IMR-90 (cell line): ENCODE data around the gene NUP210L. TPM values are rescaled to one million over a fixed set of nuclear protein-coding genes. Genes with fewer than 3 reads are reported as not detected.

Experiments used
- ATAC-seq: fragments of 200-7000 bp; cut with Tn5 transposase; 2 replicates; pipeline ENCODE4 v1.9.1; 2020; ENCODE audit warnings: low read depth, mild to moderate bottlenecking, moderate library complexity
- BruUV-seq: library from RNA; stranded (reverse); fragments of 400-500 nt; replicated peaks from 2 replicates; lab custom pipeline; 2021; lab: Mats Ljungman, UMichigan
- CTCF ChIA-PET: fragments of 300-600 bp; formaldehyde crosslinking; extraction: SDS; loops from one replicate; lab custom pipeline; 2021; ENCODE audit warnings: antibody characterized with exemption; lab: Yijun Ruan, JAX
- POLR2A ChIA-PET: fragments of 300-600 bp; sonication (Branson Sonifier 250); formaldehyde crosslinking; loops from one replicate; lab custom pipeline; 2022; ENCODE audit warnings: antibody characterized with exemption; ENCODE audit not compliant: unreplicated experiment; lab: Charles Lee
- DNase-seq: peaks from one replicate; pipeline ENCODE4 v3.0.0; 2013
- H2AFZ ChIP-seq: replicated peaks from 2 replicates; pipeline ENCODE3; 2013; ENCODE audit warnings: low read length, mild to moderate bottlenecking; ENCODE audit not compliant: poor library complexity
- H2AK5ac ChIP-seq: 2 replicates; pipeline ENCODE4 v1.6.1; 2013; ENCODE audit warnings: low read depth, low read length, inconsistent platforms
- H2AK9ac ChIP-seq: replicated peaks from 2 replicates; pipeline ENCODE3; 2013; ENCODE audit warnings: mild to moderate bottlenecking, low read depth, low read length, moderate library complexity; ENCODE audit not compliant: poor library complexity
- H2BK120ac ChIP-seq: 2 replicates; pipeline ENCODE4 v1.6.1; 2013; ENCODE audit warnings: low read depth, low read length, inconsistent platforms
- H2BK15ac ChIP-seq: 3 replicates; pipeline ENCODE4 v1.6.1; 2013; ENCODE audit warnings: low read depth, low read length, inconsistent platforms
- H2BK20ac ChIP-seq: 2 replicates; pipeline ENCODE4 v1.6.1; 2013; ENCODE audit warnings: low read depth, mild to moderate bottlenecking, inconsistent platforms, low read length, moderate library complexity
- H2BK5ac ChIP-seq: 2 replicates; pipeline ENCODE4 v1.6.1; 2013; ENCODE audit warnings: mild to moderate bottlenecking, low read depth, low read length, inconsistent platforms; ENCODE audit not compliant: poor library complexity, severe bottlenecking
- H3K14ac ChIP-seq: replicated peaks from 2 replicates; pipeline ENCODE4 v1.6.1; 2013; ENCODE audit warnings: low read depth, low read length, inconsistent platforms
- H3K18ac ChIP-seq: 2 replicates; pipeline ENCODE4 v1.6.1; 2013; ENCODE audit warnings: low read depth, low read length, control low read depth
- H3K23ac ChIP-seq: 2 replicates; pipeline ENCODE4 v1.6.1; 2013; ENCODE audit warnings: low read depth, low read length, inconsistent platforms
- H3K27ac ChIP-seq: 2 replicates; pipeline ENCODE4 v1.5.1; 2013; ENCODE audit warnings: mild to moderate bottlenecking, control low read depth, low read length; ENCODE audit not compliant: insufficient read depth
- H3K27me3 ChIP-seq: 2 replicates; pipeline ENCODE4 v1.6.1; 2013; ENCODE audit warnings: low read length; ENCODE audit not compliant: control insufficient read depth, insufficient read depth
- H3K36me3 ChIP-seq: 2 replicates; pipeline ENCODE4 v1.6.1; 2013; ENCODE audit warnings: low read length, mixed read lengths; ENCODE audit not compliant: control insufficient read depth, insufficient read depth
- H3K4ac ChIP-seq: 2 replicates; pipeline ENCODE4 v1.6.1; 2013; ENCODE audit warnings: low read depth, low read length, inconsistent platforms
- H3K4me1 ChIP-seq: 2 replicates; pipeline ENCODE4 v1.6.1; 2013; ENCODE audit warnings: low read length, mixed read lengths; ENCODE audit not compliant: control insufficient read depth, insufficient read depth
- H3K4me2 ChIP-seq: 2 replicates; pipeline ENCODE4 v1.6.1; 2013; ENCODE audit warnings: low read depth, mild to moderate bottlenecking, control low read depth, low read length, moderate library complexity
- H3K4me3 ChIP-seq: 2 replicates; pipeline ENCODE4 v1.5.1; 2013; ENCODE audit warnings: low read depth, mild to moderate bottlenecking, control low read depth, low read length, moderate library complexity; ENCODE audit not compliant: insufficient read depth
- H3K56ac ChIP-seq: 2 replicates; pipeline ENCODE4 v1.6.1; 2013; ENCODE audit warnings: low read length, inconsistent platforms; ENCODE audit not compliant: insufficient read depth; ENCODE audit errors: extremely low read depth
- H3K79me1 ChIP-seq, 2 experiments: 2 replicates each; pipeline ENCODE4 v1.6.1; 2013; ENCODE audit warnings: low read length in 2 of 2, inconsistent platforms in 1 of 2, low read depth in 1 of 2
- H3K9ac ChIP-seq: 2 replicates; pipeline ENCODE4 v1.6.1; 2013; ENCODE audit warnings: low read depth, low read length, control low read depth
- H3K9me1 ChIP-seq: 2 replicates; pipeline ENCODE4 v1.6.1; 2013; ENCODE audit warnings: low read length, inconsistent platforms; ENCODE audit not compliant: insufficient read depth
- H3K9me3 ChIP-seq: 2 replicates; pipeline ENCODE4 v1.6.1; 2013; ENCODE audit warnings: low read length; ENCODE audit not compliant: control insufficient read depth, insufficient read depth
- H4K20me1 ChIP-seq: 2 replicates; pipeline ENCODE4 v1.6.1; 2013; ENCODE audit warnings: low read length, inconsistent platforms; ENCODE audit not compliant: insufficient read depth
- H4K5ac ChIP-seq: 2 replicates; pipeline ENCODE4 v1.6.1; 2013; ENCODE audit warnings: mild to moderate bottlenecking, low read depth, low read length, control low read depth
- H4K8ac ChIP-seq, 2 experiments: 2 replicates each; pipeline ENCODE4 v1.6.1; 2013; ENCODE audit warnings: low read depth in 2 of 2, low read length in 2 of 2, control low read depth in 1 of 2, inconsistent platforms in 1 of 2
- H4K91ac ChIP-seq: 2 replicates; pipeline ENCODE4 v1.6.1; 2013; ENCODE audit warnings: low read depth, low read length, inconsistent platforms; ENCODE audit not compliant: insufficient read depth
- BHLHE40 ChIP-seq: fragments of 150-350 bp; IDR thresholded peaks from 2 replicates; pipeline ENCODE4 v1.6.1; 2016; ENCODE audit warnings: mild to moderate bottlenecking, low read depth, low read length
- CHD1 ChIP-seq: IDR thresholded peaks from 2 replicates; pipeline ENCODE4 v1.6.1; 2012; ENCODE audit warnings: low read depth, low read length, improper control_type of control experiment
- FOS ChIP-seq: fragments of 150-350 bp; IDR thresholded peaks from 2 replicates; pipeline ENCODE4 v1.6.1; 2016; ENCODE audit warnings: low read depth, low read length
- MAZ ChIP-seq: IDR thresholded peaks from 2 replicates; pipeline ENCODE4 v1.6.1; 2012; ENCODE audit warnings: low read depth, mild to moderate bottlenecking, low read length, improper control_type of control experiment, moderate library complexity, borderline replicate concordance
- RAD21 ChIP-seq: IDR thresholded peaks from 2 replicates; pipeline ENCODE4 v1.6.1; 2012; ENCODE audit warnings: low read length, improper control_type of control experiment
- RCOR1 ChIP-seq: IDR thresholded peaks from 2 replicates; pipeline ENCODE4 v1.6.1; 2012; ENCODE audit warnings: mild to moderate bottlenecking, low read length, improper control_type of control experiment; ENCODE audit not compliant: insufficient replicate concordance
- SMC3 ChIP-seq: fragments of 150-350 bp; IDR thresholded peaks from 2 replicates; pipeline ENCODE4 v1.6.1; 2016; ENCODE audit warnings: low read depth, mild to moderate bottlenecking, antibody characterized with exemption, low read length, moderate library complexity
- USF2 ChIP-seq: fragments of 150-350 bp; IDR thresholded peaks from 2 replicates; pipeline ENCODE4 v1.6.1; 2017; ENCODE audit warnings: mild to moderate bottlenecking, antibody characterized with exemption, low read length, low read depth
- WGBS, 2 experiments: methylation state at CpG; one replicate each; pipeline versions ENCODE4 v1.1.5 to v1.1.7; 2013; ENCODE audit warnings: missing lambda C conversion rate in 2 of 2; ENCODE audit not compliant: insufficient read length in 1 of 2; ENCODE audit errors: extremely low coverage in 2 of 2; 5-methylcytosine and 5-hydroxymethylcytosine counted together
- dilution Hi-C: fragments of 300-500 bp; cut with HindIII; formaldehyde crosslinking; loops from one replicate; pipeline ENCODE4 v1.14.3; 2018; ENCODE audit warnings: low sequenced_read_pairs; ENCODE audit not compliant: unreplicated experiment
- in situ Hi-C: fragments of 300-500 bp; cut with MboI; formaldehyde crosslinking; loops from 3 replicates; pipeline ENCODE4 v1.14.3; 2019; ENCODE audit warnings: low sequenced_read_pairs, inconsistent platforms, mixed read lengths
- intact Hi-C: fragments of 100-400 bp; cut with micrococcal nuclease; formaldehyde crosslinking; loops from 2 replicates; pipeline ENCODE4 v1.10.0; 2022
- polyA plus RNA-seq, 3 experiments: library from polyadenylated mRNA; depleted of rRNA; stranded (reverse); fragments of >200 nt; gene quantifications; 2 replicates each; pipeline ENCODE4 v1.2.3, GENCODE V29; 2012; ENCODE audit warnings: low replicate concordance in 1 of 3
- total RNA-seq: library from RNA; depleted of rRNA; stranded (reverse); fragments of >200 nt; gene quantifications from 2 replicates; pipeline ENCODE4 v1.2.3, GENCODE V29; 2012
- TF ChIP-seq, protein P1 (sequence below): fragments of 150-350 bp; IDR thresholded peaks from 2 replicates; pipeline ENCODE4 v1.6.1; 2016; ENCODE audit warnings: low read depth, mild to moderate bottlenecking, low read length, moderate library complexity, borderline replicate concordance

NUP210L gene
- total and polyA plus RNA-seq, 2 of the 4 experiments (the other 2 are of a cell fraction), result under 0.01 to 0.02 TPM

DNA sequence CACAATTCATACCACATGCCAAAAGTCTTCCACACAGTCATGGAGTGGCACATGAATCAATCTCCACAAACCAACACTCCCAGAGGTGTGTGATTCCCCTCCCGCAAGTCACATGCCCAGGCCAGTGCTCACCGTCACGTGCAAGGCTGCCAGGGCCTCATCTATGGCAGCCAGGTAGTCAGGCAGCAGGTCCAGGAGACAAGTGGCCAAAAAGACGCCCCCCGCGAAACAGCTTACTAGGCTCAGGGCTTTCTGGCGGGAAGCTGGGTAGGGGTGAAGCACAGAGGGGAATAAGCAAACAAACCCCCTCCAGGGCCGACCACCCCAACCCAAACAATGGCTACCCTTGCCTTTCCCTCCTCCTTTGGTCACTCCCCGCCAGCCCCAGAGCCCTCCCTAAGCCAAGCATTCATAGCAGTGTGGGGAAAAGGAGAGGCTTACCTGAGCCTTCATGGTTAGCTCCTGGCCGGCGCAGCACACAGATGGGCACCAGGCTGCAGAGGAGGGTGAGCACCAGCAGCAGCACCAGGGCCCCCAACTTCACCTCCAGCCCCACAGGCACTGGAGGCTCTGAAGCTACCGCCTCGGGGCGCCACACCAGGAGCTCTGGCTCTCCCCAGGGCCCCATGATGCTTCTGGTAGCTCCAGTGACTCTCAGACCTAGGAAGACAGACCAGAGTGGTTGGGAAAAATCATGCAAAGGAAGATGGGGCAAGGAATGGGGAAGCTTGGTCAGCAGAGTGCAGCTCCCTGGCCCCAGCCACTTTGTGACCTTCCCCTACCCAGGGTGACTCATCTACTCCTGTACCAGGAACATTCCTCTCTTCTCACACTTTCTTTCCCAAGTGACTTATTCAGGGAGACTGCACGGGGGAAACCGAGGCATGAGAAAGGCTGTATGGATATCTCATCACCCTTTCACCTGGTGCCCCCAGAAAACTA, 192.5 kb downstream of the NUP210L start:
- peak overlapping the region; percentile 98 for H2AFZ ChIP-seq
- ATAC-seq, result no peak
- H3K9ac ChIP-seq, result peak overlapping the region; percentile 92
- H3K27ac ChIP-seq, result peak overlapping the region; percentile 92
- peaks cover 13% of the 10 kb centered on the region; the same call in 1 of the 2 replicates for H3K9me1 ChIP-seq
- H3K4ac ChIP-seq, result peak overlapping the region; percentile 96
- ChIA-PET POLR2A (no interaction called here), CTCF (interaction anchor here (0.6 to 2.1 kb wide), 4 partner anchors 13 to 118 kb away, joined by 3 to 10 read pairs (median 6); partner anchors contain the start of genes DENND4B and RAB13)
- BruUV-seq, result no TSS peak
- in situ Hi-C loops, result loop anchor here (25.0 kb wide), 1 partner anchor 425 kb away; the partner anchor contains the start of genes S100A3, S100A4, S100A5 and S100A6
- no peaks in the 10 kb centered on the region for H3K27me3 ChIP-seq
- peak overlapping the region; percentile 76 for H3K4me3 ChIP-seq
- peak overlapping the region; percentile 92 for H2BK5ac ChIP-seq
- peak overlapping the region; percentile 30; the same call in 1 of the 2 replicates for H2BK20ac ChIP-seq
- H3K79me1 ChIP-seq, result peaks cover 9 to 63% of the 10 kb centered on the region in 2 experiments
- peak overlapping the region; percentile 62; the same call in 1 of the 2 replicates for H3K56ac ChIP-seq
- peak overlapping the region; percentile 92 for H3K4me2 ChIP-seq
- peaks cover 13% of the 10 kb centered on the region; the same call in 1 of the 2 replicates for H3K36me3 ChIP-seq
- intact Hi-C loops, result loop anchor here (2.0 kb wide), 1 partner anchor 24 kb away; the partner anchor contains the start of gene RAB13
- peaks cover 7% of the 10 kb centered on the region for H3K4me1 ChIP-seq
- H2AK9ac ChIP-seq, result peak overlapping the region; percentile 99
- H2BK120ac ChIP-seq, result peak overlapping the region; percentile 72
- DNase-seq, result peak; percentile 60
- H4K5ac ChIP-seq, result peak overlapping the region; percentile 78
- peak overlapping the region; percentile 70 to 92; a peak in 3 of 4 replicates for H4K8ac ChIP-seq
- no peak overlapping the region for H2BK15ac ChIP-seq
- H4K91ac ChIP-seq, result peak overlapping the region; percentile 81
- H3K9me3 ChIP-seq, result no peaks in the 10 kb centered on the region
- 10% methylated on average over 2 of the region's 16 CpGs; no CpG with 5 or more reads in 1 of the 2 experiments for WGBS, 2 experiments
- H3K23ac ChIP-seq, result peak overlapping the region; percentile 98
- dilution Hi-C loops, result no loop called here
- peak overlapping the region; percentile 97 for H3K14ac ChIP-seq
- H3K18ac ChIP-seq, result peak overlapping the region; percentile 64
- peak overlapping the region; percentile 96 for H2AK5ac ChIP-seq
- peak; percentile 55; the same call in 1 of the 2 replicates for TF ChIP-seq USF2
- no peak for TF ChIP-seq CHD1
- no peak for TF ChIP-seq SMC3
- no peak for TF ChIP-seq RAD21
- peak; percentile 40; the same call in 1 of the 2 replicates for TF ChIP-seq FOS
- TF ChIP-seq, protein P1, sequence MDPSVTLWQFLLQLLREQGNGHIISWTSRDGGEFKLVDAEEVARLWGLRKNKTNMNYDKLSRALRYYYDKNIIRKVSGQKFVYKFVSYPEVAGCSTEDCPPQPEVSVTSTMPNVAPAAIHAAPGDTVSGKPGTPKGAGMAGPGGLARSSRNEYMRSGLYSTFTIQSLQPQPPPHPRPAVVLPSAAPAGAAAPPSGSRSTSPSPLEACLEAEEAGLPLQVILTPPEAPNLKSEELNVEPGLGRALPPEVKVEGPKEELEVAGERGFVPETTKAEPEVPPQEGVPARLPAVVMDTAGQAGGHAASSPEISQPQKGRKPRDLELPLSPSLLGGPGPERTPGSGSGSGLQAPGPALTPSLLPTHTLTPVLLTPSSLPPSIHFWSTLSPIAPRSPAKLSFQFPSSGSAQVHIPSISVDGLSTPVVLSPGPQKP, result no peak
- TF ChIP-seq BHLHE40, result peak; percentile 33; the same call in 1 of the 2 replicates
- TF ChIP-seq RCOR1, result no peak
- TF ChIP-seq MAZ, result peak; percentile 40; the same call in 1 of the 2 replicates
- H4K20me1 ChIP-seq, result peaks cover 12% of the 10 kb centered on the region
